ENCODE results near the gene CHTF18. TPM values are rescaled to one million over a fixed set of nuclear protein-coding genes. Genes with fewer than 3 reads are reported as not detected.

CHTF18 gene
- total RNA-seq, 4 donors from 2014 or later, result 2.0 to 8.8 (median 3.4) TPM

- H3K4me1 ChIP-seq, result peaks cover 0 to 10% (median 3%) of the 10 kb centered on the region in 4 donors
- H3K27ac ChIP-seq (replicated peaks in 1 of 4), result no peak overlapping the region
- H3K4me3 ChIP-seq, result no peak overlapping the region
- H3K36me3 ChIP-seq, result peaks cover 0 to 17% (median 7%) of the 10 kb centered on the region in 4 donors
- no peak for DNase-seq (ENCODE audit: extremely low spot score)
- TF ChIP-seq EP300 (IDR thresholded peaks at IDR 0.05) (no peak), CTCF (IDR thresholded peaks at IDR 0.05) (no peak), POLR2AphosphoS5 (IDR thresholded peaks at IDR 0.05) (no peak), POLR2A (IDR thresholded peaks at IDR 0.05; ENCODE audit: low read depth) (no peak)
- H3K9me3 ChIP-seq, result no peaks in the 10 kb centered on the region
- intact Hi-C loops (cut with DNase I), result no loop called here
- peaks cover 0 to 66% (median 24%) of the 10 kb centered on the region in 4 donors for H3K27me3 ChIP-seq
- 100% methylated on average over 2 of the region's 2 CpGs for whole genome bisulfite sequencing
Measured at GRCh38 chr16:797120-797420, 8.7 kb downstream of the CHTF18 start.

GRCh38 chr16:797686-798085, 9.3 kb downstream of the CHTF18 start:
- Histone ChIP-seq H3K4me3 (no peak overlapping the region), H3K9me3 (no peaks in the 10 kb centered on the region), H3K4me1 (peaks cover 0 to 10% (median 3%) of the 10 kb centered on the region in 4 donors), H3K27ac (replicated peaks in 1 of 4) (no peak overlapping the region), H3K27me3 (peaks cover 0 to 72% (median 25%) of the 10 kb centered on the region in 4 donors), H3K36me3 (peaks cover 0 to 12% (median 4%) of the 10 kb centered on the region in 4 donors)
- no peak for DNase-seq (ENCODE audit: extremely low spot score)
- intact Hi-C loops (cut with DNase I), result no loop called here
- WGBS, result 97% methylated on average over 19 of the region's 22 CpGs
- no peak for TF ChIP-seq CTCF (IDR thresholded peaks at IDR 0.05)
- no peak for TF ChIP-seq EP300 (IDR thresholded peaks at IDR 0.05)
- no peak for TF ChIP-seq POLR2AphosphoS5 (IDR thresholded peaks at IDR 0.05)
- no peak for TF ChIP-seq POLR2A (IDR thresholded peaks at IDR 0.05; ENCODE audit: low read depth)

GRCh38 chr16:798666-799065, 10.2 kb downstream of the CHTF18 start:
- Histone ChIP-seq H3K4me1 (peaks cover 0 to 10% (median 3%) of the 10 kb centered on the region in 4 donors), H3K27me3 (peaks cover 0 to 82% (median 27%) of the 10 kb centered on the region in 4 donors), H3K27ac (replicated peaks in 1 of 4) (no peak overlapping the region), H3K4me3 (no peak overlapping the region), H3K36me3 (peaks cover 0 to 5% (median 0%) of the 10 kb centered on the region in 4 donors), H3K9me3 (no peaks in the 10 kb centered on the region)
- 96% methylated on average over 7 of the region's 19 CpGs for WGBS
- no peak for TF ChIP-seq EP300 (IDR thresholded peaks at IDR 0.05)
- no peak for TF ChIP-seq POLR2A (IDR thresholded peaks at IDR 0.05; ENCODE audit: low read depth)
- TF ChIP-seq CTCF (IDR thresholded peaks at IDR 0.05), result no peak
- TF ChIP-seq POLR2AphosphoS5 (IDR thresholded peaks at IDR 0.05), result no peak
- intact Hi-C loops (cut with DNase I), result no loop called here
- DNase-seq (ENCODE audit: extremely low spot score), result no peak

GRCh38 chr16:799111-799947, 10.9 kb downstream of the CHTF18 start:
- Histone ChIP-seq H3K36me3 (no peaks in the 10 kb centered on the region), H3K4me1 (peaks cover 0 to 10% (median 3%) of the 10 kb centered on the region in 4 donors), H3K4me3 (no peak overlapping the region), H3K27me3 (peaks cover 0 to 89% (median 28%) of the 10 kb centered on the region in 4 donors), H3K9me3 (no peaks in the 10 kb centered on the region), H3K27ac (replicated peaks in 1 of 4) (no peak overlapping the region)
- DNase-seq (ENCODE audit: extremely low spot score), result no peak
- WGBS, result 58% methylated on average over 16 of the region's 22 CpGs
- TF ChIP-seq CTCF (IDR thresholded peaks at IDR 0.05) (no peak), POLR2AphosphoS5 (IDR thresholded peaks at IDR 0.05) (no peak), POLR2A (IDR thresholded peaks at IDR 0.05; ENCODE audit: low read depth) (no peak), EP300 (IDR thresholded peaks at IDR 0.05) (no peak)
- intact Hi-C loops (cut with DNase I), result no loop called here
